ENCODE measurements around the gene ADSL.

GRCh38 chr22:40394607-40395006, 48.3 kb downstream of the ADSL start:
- TF ChIP-seq EZH2 (IDR thresholded peaks at IDR 0.05) = no peak
- TF ChIP-seq CTCF (IDR thresholded peaks at IDR 0.05) = no peak
- TF ChIP-seq EZH2phosphoT487 (IDR thresholded peaks at IDR 0.05) = no peak
